Stimulated activated effector memory CD8-positive, alpha-beta T cell treated with anti-CD3 and anti-CD28 coated beads, Interleukin-12 subunit alpha, Interleukin-12 subunit beta, amount 100 ng/mL, for 72 hours (primary cell): ENCODE results near the gene COPZ1.

Experiments used
- ATAC-seq: fragments of 150-1000 bp; cut with Tn5 transposase; 2 replicates; pipeline ENCODE4 v1.10.0; 2021
- DNase-seq, 2 donors: peaks; one replicate each; pipeline ENCODE4 v3.0.0; 2021 to 2022; ENCODE audit warnings: low spot score in 2 of 2
- H3K27ac Mint-ChIP-seq: one replicate; pipeline ENCODE4 v1.8.0; 2022; ENCODE audit warnings: mild to moderate bottlenecking, mixed read lengths
- H3K36me3 Mint-ChIP-seq: one replicate; pipeline ENCODE4 v1.8.0; 2022; ENCODE audit warnings: mild to moderate bottlenecking, mixed read lengths
- H3K4me1 Mint-ChIP-seq: one replicate; pipeline ENCODE4 v1.8.0; 2022; ENCODE audit warnings: mixed read lengths
- H3K4me3 Mint-ChIP-seq: one replicate; pipeline ENCODE4 v1.8.0; 2022; ENCODE audit warnings: mild to moderate bottlenecking, mixed read lengths
- H3K9me3 Mint-ChIP-seq: one replicate; pipeline ENCODE4 v1.8.0; 2022; ENCODE audit warnings: mixed read lengths

The COPZ1 gene

DNA sequence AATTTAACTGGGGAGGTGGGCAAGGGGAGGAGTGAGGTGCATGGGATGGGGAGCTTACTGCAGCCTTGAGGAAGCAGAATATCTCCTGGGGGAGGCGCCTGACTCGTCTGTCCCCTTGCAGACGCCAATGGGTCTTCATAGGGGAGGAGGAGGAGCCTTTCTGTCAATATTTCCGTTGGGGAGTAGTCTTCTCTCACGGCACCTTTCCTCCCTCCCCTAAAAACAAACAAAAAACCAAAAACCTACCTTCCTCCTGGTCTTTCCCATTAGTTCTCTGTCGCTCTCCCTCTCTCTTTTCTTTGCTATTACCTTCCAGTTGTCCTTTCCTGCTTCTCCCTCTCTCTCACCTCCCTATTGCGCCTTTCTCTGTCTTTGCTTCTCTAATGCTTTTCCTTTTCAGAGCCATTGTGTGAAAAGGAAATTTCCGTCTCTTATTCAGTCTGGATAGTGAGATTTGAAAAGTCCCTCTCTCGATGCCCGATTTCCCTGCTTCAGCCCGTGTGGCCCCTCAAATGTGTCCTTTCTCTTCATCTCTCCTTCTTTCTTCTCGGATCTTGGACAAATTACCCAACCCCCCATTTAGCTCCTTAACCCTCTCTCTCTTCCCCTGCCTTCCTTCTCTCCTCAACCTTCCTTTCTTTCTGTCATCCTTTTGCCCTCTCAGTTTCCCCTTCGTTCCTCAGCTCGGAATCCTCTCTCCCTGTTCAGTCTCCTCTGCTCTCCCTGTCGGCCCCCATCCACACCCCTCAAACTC, 33.4 kb downstream of the COPZ1 start:
- DNase-seq (no peak), ATAC-seq (peak; percentile 15)
- H3K4me3 Mint-ChIP-seq, result no peak overlapping the region
- peaks cover 19% of the 10 kb centered on the region for H3K4me1 Mint-ChIP-seq
- no peak overlapping the region for H3K27ac Mint-ChIP-seq
- no peaks in the 10 kb centered on the region for H3K9me3 Mint-ChIP-seq
- no peaks in the 10 kb centered on the region for H3K36me3 Mint-ChIP-seq

DNA sequence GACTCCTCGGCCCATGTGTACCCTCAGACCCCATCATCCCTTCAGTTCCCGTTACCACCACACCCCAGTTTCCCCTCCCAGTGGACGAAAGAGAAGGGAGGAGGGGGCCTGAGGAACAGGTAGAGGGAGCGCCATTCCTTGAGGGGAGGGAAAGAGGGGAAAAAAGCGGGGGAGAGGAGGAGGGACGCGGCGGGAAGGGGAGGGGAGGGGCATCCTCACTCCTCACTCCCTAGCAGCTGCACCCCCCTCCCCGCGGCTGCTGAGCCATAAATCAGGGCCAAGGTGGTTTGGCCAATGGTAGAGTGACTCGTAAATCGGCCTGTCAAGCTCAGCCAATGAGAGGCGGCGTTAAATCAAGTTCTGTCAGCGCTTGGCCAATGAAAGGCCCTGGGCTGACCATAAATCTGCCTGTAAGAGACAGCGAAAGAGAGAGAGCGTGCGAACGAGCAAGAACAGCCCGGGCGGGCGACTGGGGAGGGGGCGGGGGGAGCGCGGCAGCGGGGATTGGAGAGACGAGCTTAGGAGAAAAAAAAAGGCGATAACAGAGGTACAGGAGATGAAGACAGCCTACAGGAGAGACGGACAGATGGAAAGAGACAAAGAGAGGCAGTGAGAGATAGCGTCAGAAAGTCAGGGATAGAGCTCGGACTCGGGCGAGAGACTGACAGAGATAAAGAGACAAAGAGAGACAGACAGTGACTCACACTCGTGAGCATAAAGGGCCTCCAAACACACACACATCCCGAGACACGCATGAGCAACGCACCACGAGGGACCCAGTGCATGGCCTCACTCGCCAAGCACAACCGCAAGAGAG, 34.2 kb downstream of the COPZ1 start:
- Mint-ChIP-seq H3K9me3 (no peaks in the 10 kb centered on the region), H3K36me3 (no peaks in the 10 kb centered on the region), H3K27ac (no peak overlapping the region), H3K4me1 (peaks cover 27% of the 10 kb centered on the region), H3K4me3 (no peak overlapping the region)
- ATAC-seq (peak; percentile 98), DNase-seq (peak; percentile 75 to 93)

DNA sequence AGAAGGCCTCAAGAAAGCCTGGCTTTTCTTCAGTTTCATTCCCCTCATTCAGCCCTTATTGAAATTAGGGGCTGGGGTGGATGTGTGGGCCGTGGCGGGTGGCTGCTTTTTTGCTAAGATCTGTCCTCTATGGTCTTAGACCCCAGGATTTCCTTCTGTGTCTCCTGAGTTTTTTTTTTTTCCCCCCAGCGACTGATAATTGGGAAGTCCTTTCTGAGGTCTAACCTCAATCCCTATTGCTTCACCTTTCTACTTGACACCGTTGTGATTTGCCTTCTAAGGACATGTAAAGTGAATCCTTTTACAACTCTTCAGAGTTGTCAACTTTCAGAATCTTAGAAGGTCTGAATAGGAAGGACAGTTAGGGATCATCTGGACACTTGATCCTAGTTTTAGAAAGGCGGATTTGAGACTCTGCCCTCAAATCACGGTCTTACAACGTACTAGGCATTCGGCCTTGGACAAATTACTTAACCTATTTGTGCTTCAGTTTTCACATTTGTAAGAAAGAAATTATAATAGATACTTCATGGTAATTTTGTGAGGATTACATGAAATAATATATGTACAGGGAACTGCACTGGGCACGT, 34.9 kb downstream of the COPZ1 start:
- ATAC-seq (no peak), DNase-seq (no peak)
- Mint-ChIP-seq H3K36me3 (no peaks in the 10 kb centered on the region), H3K4me3 (no peak overlapping the region), H3K4me1 (peaks cover 34% of the 10 kb centered on the region), H3K27ac (no peak overlapping the region), H3K9me3 (no peaks in the 10 kb centered on the region)

DNA sequence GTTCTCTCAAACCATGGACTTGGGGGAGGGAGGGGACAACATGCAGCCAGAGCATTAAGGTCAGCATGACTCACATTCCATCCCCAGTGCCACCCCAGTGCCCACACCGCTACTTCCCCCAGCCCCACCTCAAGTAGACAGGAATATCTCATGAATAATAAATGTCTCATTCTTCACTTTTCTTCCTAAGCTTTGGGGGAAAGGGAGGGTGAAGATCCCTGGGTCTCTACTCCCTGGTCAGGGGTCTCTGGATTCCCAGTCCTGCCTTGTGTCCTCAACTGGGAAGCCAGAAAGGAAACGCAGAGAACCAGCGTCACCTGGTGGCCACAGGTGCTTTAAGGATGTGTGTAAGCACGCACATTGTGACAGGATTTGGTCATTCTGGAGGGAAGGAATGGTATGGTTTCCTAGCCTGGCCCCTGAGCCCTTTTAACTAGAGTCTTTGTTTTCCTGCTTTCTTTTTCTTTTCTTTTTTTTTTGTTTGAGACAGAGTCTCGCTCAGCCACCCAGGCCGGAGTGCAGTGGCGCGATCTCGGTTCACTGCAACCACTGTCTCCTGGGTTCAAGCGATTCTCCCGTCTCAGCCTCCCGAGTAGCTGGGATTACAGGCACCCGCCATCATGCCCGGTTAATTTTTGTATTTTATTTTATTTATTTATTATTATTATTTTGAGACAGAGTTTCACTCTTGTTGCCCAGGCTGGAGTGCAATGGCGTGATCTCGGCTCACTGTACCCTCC, 36.0 kb downstream of the COPZ1 start:
- no peak for ATAC-seq
- Mint-ChIP-seq H3K27ac (peak overlapping the region; percentile 60), H3K36me3 (no peaks in the 10 kb centered on the region), H3K9me3 (no peaks in the 10 kb centered on the region), H3K4me1 (peaks cover 36% of the 10 kb centered on the region), H3K4me3 (peak overlapping the region; percentile 32)
- peak in 1 of 2 donors; percentile 63 for DNase-seq

DNA sequence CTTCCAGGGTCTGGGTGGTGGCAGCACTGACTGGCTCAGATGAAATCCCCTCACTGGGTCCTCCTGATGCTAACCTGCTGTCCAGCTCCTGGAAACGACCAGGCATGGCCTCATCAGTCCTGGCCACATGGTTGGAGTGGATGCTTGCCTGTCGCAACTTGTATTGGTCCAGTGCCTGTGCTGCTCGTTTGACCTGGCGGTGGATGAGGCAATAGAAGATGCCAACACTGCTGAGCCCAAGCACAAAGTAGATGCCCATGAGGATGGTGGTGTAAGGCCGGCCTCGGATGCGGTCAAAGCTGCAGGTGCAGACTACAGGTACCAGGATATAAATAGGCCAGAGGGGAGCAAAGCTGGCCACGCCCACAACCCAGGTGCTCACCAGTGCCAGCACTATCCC, 38.1 kb downstream of the COPZ1 start:
- ATAC-seq (no peak), DNase-seq (no peak)
- Mint-ChIP-seq H3K4me3 (peak overlapping the region; percentile 40), H3K9me3 (no peaks in the 10 kb centered on the region), H3K4me1 (peaks cover 31% of the 10 kb centered on the region), H3K36me3 (no peaks in the 10 kb centered on the region), H3K27ac (no peak overlapping the region)

DNA sequence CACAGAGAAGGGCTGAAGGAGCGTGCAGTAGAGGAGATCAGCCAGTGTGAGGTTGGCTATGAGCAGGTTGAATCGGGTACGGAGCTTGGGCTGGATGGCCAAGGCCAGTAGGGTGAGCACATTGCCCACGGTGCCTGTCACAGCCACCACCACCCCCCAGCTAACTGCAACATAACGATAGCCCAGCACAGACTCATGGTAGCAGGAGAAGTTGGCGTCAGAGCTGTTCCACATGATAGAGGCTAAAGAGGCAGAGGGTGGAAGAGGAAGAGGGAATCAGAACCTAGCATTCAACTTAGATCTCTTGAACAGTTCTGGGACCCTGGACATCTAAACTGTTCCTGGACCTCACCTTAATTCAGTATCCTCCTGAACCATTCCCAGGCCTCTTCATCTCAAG, 38.7 kb downstream of the COPZ1 start:
- H3K4me1 Mint-ChIP-seq, result peaks cover 37% of the 10 kb centered on the region
- peak overlapping the region; percentile 40 for H3K4me3 Mint-ChIP-seq
- no peaks in the 10 kb centered on the region for H3K36me3 Mint-ChIP-seq
- DNase-seq (no peak), ATAC-seq (no peak)
- no peaks in the 10 kb centered on the region for H3K9me3 Mint-ChIP-seq
- H3K27ac Mint-ChIP-seq, result peak overlapping the region; percentile 46

DNA sequence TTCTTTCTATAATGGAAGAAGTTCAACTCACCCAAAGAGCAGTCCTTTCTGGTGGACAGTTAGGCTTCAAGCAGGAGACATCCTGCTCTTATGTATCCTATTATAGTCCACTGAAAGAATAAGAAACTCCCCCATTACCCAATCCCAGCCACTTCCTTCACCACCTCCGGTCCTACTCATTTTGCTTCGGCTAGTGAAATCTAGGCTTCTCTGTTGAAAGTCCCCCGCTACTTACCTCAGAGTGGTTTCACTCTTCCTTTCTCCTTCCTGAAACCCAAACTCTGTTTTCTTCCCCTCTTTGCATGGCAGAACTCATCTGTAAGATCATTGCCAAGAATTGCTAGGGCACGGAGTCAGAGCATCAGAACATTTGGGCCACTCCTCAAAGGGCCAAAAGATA, 39.5 kb downstream of the COPZ1 start, which contains the start of gene GPR84:
Gene GPR84, minus strand, starts transcription at position 74 of the 400 bp plus-strand sequence. CDS start 635 bp downstream, outside the sequence.
- ATAC-seq (peak; percentile 69), DNase-seq (peak in 1 of 2 donors; percentile 61)
- H3K36me3 Mint-ChIP-seq, result no peaks in the 10 kb centered on the region
- H3K9me3 Mint-ChIP-seq, result no peaks in the 10 kb centered on the region
- peak within 1 kb of the TSS; percentile 40 for H3K4me3 Mint-ChIP-seq
- peak within 1 kb of the TSS; percentile 46 for H3K27ac Mint-ChIP-seq
- H3K4me1 Mint-ChIP-seq, result peaks cover 44% of the 10 kb centered on the region

DNA sequence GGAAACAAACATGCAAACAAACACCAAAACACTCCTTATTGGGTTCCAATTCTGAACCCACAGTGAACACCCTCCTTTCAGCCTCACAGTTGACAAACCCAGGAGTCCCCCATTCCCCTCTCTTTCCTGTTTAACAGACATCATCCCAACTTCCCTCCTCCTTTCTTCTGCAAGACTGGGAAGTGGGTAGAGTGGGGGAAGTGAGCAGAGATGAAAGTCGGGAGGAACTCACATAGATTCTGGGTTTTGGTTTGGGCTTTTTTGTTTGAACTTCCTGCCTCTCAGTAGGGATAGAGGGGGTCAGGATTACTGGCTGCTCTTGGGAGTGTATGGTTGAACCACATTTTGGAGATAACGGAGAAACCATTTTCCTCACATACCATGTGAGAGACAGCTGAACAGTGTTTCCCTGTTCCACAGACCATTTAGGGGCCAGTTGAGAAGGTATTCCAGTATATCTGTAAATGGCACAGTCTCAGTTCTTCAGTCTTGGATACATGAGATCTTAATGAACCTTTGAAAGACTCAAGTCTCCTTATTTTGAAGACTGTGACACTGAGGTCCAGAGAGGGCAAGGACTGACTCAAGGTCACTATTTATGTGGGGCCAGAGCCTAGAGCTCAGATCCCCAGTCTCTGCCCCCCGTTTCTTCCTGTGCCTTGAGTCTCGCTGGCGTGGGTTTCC, 43.2 kb downstream of the COPZ1 start:
- no peak for DNase-seq
- Mint-ChIP-seq H3K4me1 (peaks cover 51% of the 10 kb centered on the region), H3K4me3 (peak overlapping the region; percentile 56), H3K36me3 (no peaks in the 10 kb centered on the region), H3K27ac (no peak overlapping the region), H3K9me3 (no peaks in the 10 kb centered on the region)
- ATAC-seq, result peak; percentile 5

DNA sequence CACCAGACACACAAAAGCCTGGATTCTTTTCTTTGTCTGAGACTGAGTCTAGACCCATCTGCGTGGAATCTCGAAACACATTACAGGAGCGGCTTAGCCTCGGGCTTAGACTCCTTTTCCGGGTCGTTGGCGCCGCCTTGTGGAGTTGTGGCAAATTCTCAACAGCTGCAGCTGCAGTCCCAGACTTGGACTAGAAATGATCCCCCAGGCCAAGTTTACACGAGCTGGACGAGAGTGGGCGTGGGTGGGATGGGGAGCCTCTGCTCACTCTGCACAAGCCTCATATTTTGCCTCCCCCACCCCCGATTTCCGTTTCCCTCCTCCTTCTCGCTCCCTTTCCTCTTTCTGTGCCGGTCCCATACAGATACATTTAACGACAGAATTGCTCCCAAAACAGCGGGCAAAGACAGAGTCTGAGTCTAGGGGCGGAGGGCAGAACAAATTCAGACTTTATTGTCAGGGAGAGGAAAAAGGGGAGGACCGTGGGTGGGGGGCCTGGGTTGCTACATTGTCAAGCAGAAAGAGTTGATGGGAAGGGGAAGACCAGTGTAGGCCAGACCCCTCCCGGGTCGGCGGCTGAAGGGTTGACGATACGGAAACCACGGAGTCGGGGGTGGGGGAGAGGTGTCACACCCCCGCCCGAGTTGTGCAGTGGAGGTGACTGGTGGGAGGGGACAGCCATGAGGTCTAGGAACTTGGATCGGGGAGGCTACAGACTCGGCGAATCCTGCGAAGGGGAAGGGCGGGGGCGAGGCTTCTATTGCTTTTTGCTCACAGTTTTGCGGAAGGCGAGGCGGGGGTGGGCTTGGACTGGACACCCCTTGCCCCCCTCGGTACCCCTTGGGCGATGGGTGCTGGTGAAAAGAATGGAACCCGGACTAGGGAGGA, 44.0 kb downstream of the COPZ1 start:
- peak; percentile 82 to 92 for DNase-seq
- ATAC-seq, result peak; percentile 83
- Mint-ChIP-seq H3K36me3 (no peaks in the 10 kb centered on the region), H3K4me3 (peak overlapping the region; percentile 56), H3K9me3 (no peaks in the 10 kb centered on the region), H3K27ac (no peak overlapping the region), H3K4me1 (peaks cover 51% of the 10 kb centered on the region)

DNA sequence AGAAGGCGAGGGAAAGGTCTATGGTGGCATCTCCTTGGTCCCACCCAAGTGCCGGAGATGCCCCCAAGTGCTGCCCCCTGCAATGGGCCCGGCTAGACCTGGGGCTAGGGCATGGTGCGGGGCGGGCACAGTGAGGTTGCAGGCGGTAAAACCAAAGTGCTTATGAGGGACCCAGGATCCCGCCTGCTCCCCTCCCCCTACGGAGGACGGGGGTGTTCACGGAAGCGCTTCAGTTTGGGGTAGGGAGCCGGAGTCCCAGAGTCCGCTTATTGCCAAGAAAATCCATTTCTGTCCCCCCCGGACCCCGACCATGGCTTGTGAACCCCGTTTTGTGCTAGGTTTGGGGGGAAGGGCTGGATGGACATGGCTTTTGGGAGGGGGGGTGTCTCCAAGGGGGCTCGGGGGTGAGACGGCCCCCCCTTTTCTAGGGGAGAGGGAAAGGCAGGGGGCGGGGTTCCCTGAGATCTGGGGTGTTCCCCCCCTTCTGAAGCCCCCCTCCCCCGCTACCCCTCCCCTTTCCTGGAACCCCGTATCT, 44.7 kb downstream of the COPZ1 start:
- H3K36me3 Mint-ChIP-seq, result no peaks in the 10 kb centered on the region
- peak overlapping the region; percentile 56 for H3K4me3 Mint-ChIP-seq
- ATAC-seq (no peak), DNase-seq (no peak)
- H3K27ac Mint-ChIP-seq, result no peak overlapping the region
- H3K9me3 Mint-ChIP-seq, result no peaks in the 10 kb centered on the region
- peaks cover 44% of the 10 kb centered on the region for H3K4me1 Mint-ChIP-seq

DNA sequence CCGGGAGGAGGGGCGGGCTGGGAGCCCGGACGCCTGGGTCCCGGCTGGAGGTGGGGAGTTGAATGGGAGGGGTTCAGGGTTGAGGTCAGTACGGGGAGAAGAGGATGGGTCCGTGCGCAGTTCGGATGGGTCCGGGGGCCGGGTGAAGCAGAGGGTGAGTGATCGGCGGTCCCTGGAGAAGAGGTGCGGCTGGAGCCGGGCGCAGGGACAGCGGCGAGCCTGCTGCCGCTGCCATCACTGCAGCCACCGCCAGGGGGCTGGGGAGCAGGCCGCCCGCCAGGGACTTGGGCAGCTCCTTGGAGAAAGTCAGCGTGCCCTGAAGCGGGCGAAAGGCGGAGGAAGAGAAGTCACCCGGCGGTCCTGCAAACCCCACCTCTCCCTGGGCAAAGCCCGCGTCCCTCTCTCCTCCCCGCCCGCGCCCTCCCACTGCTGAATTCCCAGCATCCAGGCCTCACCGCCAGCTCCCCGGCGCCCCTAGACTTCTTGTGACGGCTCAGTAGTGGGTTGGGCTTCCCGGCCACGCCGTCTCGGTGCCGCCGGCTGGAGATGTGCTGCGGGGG, 45.3 kb downstream of the COPZ1 start:
- DNase-seq (no peak), ATAC-seq (no peak)
- H3K27ac Mint-ChIP-seq, result no peak overlapping the region
- H3K36me3 Mint-ChIP-seq, result no peaks in the 10 kb centered on the region
- H3K4me3 Mint-ChIP-seq, result peak overlapping the region; percentile 56
- H3K4me1 Mint-ChIP-seq, result peaks cover 39% of the 10 kb centered on the region
- H3K9me3 Mint-ChIP-seq, result no peaks in the 10 kb centered on the region

DNA sequence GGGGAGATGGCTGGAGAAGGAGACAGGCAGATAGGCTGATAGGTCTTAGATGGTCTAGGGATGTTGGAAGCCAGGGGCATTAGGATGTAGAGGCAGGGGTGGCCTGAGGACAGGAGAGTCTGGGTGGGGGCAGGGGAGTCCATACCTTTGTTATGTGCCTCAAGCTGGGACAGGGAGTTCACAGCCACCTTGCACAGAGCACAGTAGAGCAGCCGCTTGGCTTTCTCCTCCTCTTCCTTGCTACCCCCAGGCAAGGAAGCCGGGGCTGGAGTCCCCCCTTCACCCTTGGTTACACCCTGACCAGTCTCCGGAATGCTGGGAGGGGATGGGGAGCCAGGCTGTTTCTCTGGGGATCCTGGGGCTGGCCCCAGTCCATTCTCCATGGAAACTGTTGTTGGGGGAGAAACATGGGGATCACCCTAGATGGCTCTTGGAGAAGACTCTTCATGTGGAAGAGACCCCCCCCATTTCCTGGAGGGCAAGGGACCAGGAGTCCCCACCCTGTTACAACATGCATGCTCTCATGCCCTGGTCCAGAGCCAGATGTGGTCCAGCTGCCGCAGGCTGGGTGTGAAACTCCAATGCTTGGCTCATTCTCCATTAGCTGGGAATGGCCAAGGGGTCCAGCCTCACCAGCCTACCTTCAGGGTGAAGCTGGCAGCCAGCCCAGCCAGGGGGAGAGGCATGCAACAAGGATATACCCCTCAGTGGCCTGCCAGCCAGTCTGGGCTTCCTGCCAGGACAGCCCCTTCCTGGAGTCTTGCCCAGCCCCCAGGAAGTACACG, 46.6 kb downstream of the COPZ1 start:
- H3K36me3 Mint-ChIP-seq, result no peaks in the 10 kb centered on the region
- H3K9me3 Mint-ChIP-seq, result no peaks in the 10 kb centered on the region
- H3K4me1 Mint-ChIP-seq, result peaks cover 39% of the 10 kb centered on the region
- no peak overlapping the region for H3K4me3 Mint-ChIP-seq
- H3K27ac Mint-ChIP-seq, result peak overlapping the region; percentile 74
- no peak for DNase-seq
- no peak for ATAC-seq
